ENCODE results near the gene MFAP1.

The MFAP1 gene

DNA sequence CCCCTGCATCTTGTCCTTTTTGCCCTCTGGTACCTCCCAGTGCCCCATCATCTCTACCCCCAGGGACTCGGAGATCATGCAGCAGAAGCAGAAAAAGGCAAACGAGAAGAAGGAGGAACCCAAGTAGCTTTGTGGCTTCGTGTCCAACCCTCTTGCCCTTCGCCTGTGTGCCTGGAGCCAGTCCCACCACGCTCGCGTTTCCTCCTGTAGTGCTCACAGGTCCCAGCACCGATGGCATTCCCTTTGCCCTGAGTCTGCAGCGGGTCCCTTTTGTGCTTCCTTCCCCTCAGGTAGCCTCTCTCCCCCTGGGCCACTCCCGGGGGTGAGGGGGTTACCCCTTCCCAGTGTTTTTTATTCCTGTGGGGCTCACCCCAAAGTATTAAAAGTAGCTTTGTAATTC, 30.8 kb downstream of the MFAP1 start:
- peaks cover 31% of the 10 kb centered on the region for H3K4me1 ChIP-seq (ENCODE audit: insufficient read depth, low read length)
- peaks cover 44% of the 10 kb centered on the region for H3K36me3 ChIP-seq (ENCODE audit: insufficient read depth, low read length)
- H3K9me3 ChIP-seq (ENCODE audit: low read length) = no peaks in the 10 kb centered on the region
- H3K27ac ChIP-seq (ENCODE audit: low read depth, low read length) = peak overlapping the region; percentile 100
- H3K4me3 ChIP-seq (ENCODE audit: low read depth in 1 of 2, low read length in 2 of 2) = peak overlapping the region; percentile 97 to 100
- peak overlapping the region; percentile 96 for H3K9ac ChIP-seq (ENCODE audit: low read length)
- no peaks in the 10 kb centered on the region for H3K27me3 ChIP-seq (ENCODE audit: control insufficient read depth in 1 of 2, insufficient read depth in 2 of 2, low read length in 2 of 2)

DNA sequence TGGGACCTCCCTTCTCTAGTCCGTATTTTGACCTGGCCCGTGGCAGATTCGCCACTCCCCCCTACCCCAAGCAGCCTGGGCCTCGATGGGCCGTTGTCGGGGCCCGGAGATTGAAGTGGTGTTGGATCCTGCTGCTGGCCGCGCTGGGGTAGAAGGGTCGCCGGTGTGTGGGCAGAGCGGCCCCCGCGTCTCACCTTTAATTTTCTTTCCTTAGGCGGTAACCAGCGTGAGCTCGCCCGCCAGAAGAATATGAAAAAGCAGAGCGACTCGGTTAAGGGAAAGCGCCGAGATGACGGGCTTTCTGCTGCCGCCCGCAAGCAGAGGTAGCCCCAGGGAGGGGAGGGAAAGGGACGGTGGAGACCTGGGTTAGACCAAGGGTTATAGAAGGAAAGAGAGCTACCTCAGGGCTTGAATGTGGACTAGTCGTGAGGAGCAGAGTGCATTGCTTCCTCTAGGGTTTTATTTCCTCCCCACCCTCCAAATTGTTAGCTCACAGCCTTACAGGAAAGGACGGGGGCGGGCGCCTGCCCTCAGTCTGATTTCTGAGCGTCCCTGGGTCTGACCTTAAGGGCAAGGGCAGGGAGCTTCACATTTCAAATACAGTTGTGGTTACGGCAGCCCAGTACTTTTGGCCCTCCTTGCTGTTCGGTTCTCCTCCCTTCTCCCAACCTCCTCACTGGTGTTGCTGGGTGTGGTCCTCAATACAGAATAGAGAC, 31.6 kb downstream of the MFAP1 start:
- Histone ChIP-seq H3K9ac (ENCODE audit: low read length) (peak overlapping the region; percentile 96), H3K36me3 (ENCODE audit: insufficient read depth, low read length) (peaks cover 42% of the 10 kb centered on the region), H3K4me1 (ENCODE audit: insufficient read depth, low read length) (peaks cover 31% of the 10 kb centered on the region), H3K4me3 (ENCODE audit: low read depth in 1 of 2, low read length in 2 of 2) (peak overlapping the region; percentile 97 to 100), H3K27me3 (ENCODE audit: control insufficient read depth in 1 of 2, insufficient read depth in 2 of 2, low read length in 2 of 2) (no peaks in the 10 kb centered on the region), H3K9me3 (ENCODE audit: low read length) (no peaks in the 10 kb centered on the region), H3K27ac (ENCODE audit: low read depth, low read length) (peak overlapping the region; percentile 100)

DNA sequence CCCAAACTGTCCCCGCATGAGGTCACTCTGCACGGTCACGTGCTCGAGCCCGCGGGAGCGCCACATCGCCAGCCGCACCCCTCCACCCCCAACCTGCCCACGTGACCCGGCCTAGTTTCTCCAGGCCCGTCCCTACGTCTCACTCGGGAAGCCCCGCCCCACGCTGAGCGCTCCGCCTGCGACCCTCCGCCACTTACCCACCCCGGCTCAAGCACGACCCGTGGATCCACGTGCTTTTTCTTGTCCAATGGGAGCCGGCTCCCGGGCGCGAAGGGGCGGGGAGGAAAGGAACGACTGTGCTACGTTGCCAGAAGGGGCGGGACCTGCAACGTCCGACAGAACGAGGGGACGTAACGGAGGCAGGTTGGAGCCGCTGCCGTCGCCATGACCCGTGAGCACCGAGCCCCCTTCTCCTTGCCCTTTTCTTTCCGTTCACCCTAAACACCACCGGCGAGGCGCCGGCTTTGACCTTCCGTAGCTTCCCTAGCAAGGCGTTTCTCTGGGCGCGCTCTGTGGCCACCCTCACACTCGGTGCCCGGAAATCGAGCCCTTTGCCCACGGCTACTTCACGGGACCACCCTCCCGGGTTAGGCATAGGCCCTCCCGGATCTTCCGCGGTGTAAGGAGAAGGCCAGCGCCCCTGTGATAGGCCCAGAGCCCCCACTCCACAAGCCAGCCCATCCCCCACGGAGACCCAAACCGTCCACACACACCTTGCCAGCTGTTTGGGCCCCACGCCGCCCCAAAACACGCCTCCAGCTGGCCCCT, 32.3 kb downstream of the MFAP1 start, which contains the start of gene SERF2:
SERF2 (plus strand) TSS at position 328 of the 768 bp plus-strand sequence; CDS start at position 385, 57 bp downstream.
- H3K27ac ChIP-seq (ENCODE audit: low read depth, low read length) = peak within 1 kb of the TSS; percentile 100
- H3K27me3 ChIP-seq (ENCODE audit: control insufficient read depth in 1 of 2, insufficient read depth in 2 of 2, low read length in 2 of 2) = no peaks in the 10 kb centered on the region
- peaks cover 41% of the 10 kb centered on the region for H3K36me3 ChIP-seq (ENCODE audit: insufficient read depth, low read length)
- peak within 1 kb of the TSS; percentile 97 to 100 for H3K4me3 ChIP-seq (ENCODE audit: low read depth in 1 of 2, low read length in 2 of 2)
- peaks cover 31% of the 10 kb centered on the region for H3K4me1 ChIP-seq (ENCODE audit: insufficient read depth, low read length)
- peak within 1 kb of the TSS; percentile 96 for H3K9ac ChIP-seq (ENCODE audit: low read length)
- H3K9me3 ChIP-seq (ENCODE audit: low read length) = no peaks in the 10 kb centered on the region

DNA sequence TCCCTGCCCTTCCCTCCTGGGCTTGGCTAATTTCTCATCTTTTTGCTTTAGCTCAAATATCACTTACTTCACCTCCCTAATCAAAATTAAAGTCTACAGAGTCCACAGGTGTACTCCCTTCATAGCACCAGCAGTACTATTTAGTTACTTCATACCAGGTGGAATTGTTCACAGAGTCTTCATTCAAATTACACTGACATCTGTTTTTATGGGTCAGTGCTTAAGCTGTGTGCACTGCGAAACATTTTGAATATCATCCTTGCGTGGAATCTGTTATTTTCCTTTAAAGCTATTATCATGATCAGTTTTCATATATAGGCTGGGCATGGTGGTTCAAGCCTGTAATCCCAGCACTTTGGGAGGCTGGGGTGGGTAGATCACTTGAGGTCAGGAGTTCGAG, 35.1 kb downstream of the MFAP1 start:
- no peaks in the 10 kb centered on the region for H3K27me3 ChIP-seq (ENCODE audit: control insufficient read depth in 1 of 2, insufficient read depth in 2 of 2, low read length in 2 of 2)
- H3K27ac ChIP-seq (ENCODE audit: low read depth, low read length) = no peak overlapping the region
- no peak overlapping the region for H3K4me3 ChIP-seq (ENCODE audit: low read depth in 1 of 2, low read length in 2 of 2)
- H3K9me3 ChIP-seq (ENCODE audit: low read length) = no peaks in the 10 kb centered on the region
- H3K9ac ChIP-seq (ENCODE audit: low read length) = no peak overlapping the region
- peaks cover 14% of the 10 kb centered on the region for H3K36me3 ChIP-seq (ENCODE audit: insufficient read depth, low read length)
- H3K4me1 ChIP-seq (ENCODE audit: insufficient read depth, low read length) = peaks cover 14% of the 10 kb centered on the region

DNA sequence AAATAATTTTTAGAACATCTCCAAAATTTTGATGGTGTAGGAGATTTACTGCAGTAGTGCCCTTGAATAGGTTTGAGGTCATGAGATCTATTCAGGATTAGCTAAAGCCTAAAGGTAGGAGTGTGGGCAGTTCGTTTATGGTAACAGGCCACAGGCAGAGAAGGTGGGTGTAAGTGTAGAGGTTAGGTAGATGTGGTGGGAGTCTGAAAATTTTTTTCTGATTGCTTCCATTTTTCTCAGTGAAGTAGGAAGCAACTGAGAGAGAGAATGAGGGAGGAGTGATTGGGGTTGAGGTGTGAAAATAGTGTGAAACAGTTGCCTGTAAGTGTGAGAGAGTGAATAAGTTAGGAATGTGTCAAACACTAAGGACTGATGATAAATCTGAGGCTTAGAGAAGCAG, 45.5 kb downstream of the MFAP1 start:
- Histone ChIP-seq H3K4me3 (ENCODE audit: low read depth in 1 of 2, low read length in 2 of 2) (no peak overlapping the region), H3K27me3 (ENCODE audit: control insufficient read depth in 1 of 2, insufficient read depth in 2 of 2, low read length in 2 of 2) (no peaks in the 10 kb centered on the region), H3K27ac (ENCODE audit: low read depth, low read length) (no peak overlapping the region), H3K36me3 (ENCODE audit: insufficient read depth, low read length) (no peaks in the 10 kb centered on the region), H3K4me1 (ENCODE audit: insufficient read depth, low read length) (peaks cover 7% of the 10 kb centered on the region), H3K9ac (ENCODE audit: low read length) (no peak overlapping the region), H3K9me3 (ENCODE audit: low read length) (no peaks in the 10 kb centered on the region)

DNA sequence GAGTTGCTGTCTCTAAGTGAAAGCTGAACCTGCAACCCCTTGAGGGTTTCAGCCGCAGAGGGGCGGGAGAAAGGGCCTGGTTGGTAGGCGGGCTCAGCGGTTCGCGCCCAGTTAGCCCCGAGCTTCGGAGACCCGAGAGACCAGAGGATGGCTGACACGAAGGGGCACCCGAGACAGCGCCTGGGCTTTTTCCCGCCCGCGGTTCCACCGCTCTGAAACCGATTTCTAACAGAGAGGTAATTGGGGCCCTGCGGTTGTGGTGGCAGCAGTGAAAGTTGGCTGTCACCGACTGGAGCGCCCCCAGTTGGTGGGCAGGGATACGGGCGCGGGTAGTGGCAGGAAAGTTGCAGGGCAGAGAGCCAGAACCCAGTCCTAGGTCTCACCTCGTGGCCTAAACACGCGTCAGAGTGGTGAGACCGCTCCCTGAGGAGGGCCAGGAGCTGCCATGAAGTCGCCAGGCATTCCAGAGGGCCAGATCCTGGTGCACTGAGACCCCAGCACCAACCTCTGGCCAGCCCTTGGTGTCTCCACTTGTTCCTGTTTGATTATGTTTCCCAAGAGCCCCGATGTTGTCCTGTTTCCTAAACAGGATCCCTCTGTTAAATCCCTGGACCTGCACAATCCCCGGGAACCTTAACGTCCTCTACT, 47.1 kb downstream of the MFAP1 start:
- no peaks in the 10 kb centered on the region for H3K27me3 ChIP-seq (ENCODE audit: control insufficient read depth in 1 of 2, insufficient read depth in 2 of 2, low read length in 2 of 2)
- H3K9me3 ChIP-seq (ENCODE audit: low read length) = no peaks in the 10 kb centered on the region
- H3K36me3 ChIP-seq (ENCODE audit: insufficient read depth, low read length) = peaks cover 8% of the 10 kb centered on the region
- H3K4me1 ChIP-seq (ENCODE audit: insufficient read depth, low read length) = peaks cover 7% of the 10 kb centered on the region
- peak overlapping the region; percentile 81 for H3K27ac ChIP-seq (ENCODE audit: low read depth, low read length)
- peak overlapping the region; percentile 60 to 69 for H3K4me3 ChIP-seq (ENCODE audit: low read depth in 1 of 2, low read length in 2 of 2)
- H3K9ac ChIP-seq (ENCODE audit: low read length) = peak overlapping the region; percentile 67

DNA sequence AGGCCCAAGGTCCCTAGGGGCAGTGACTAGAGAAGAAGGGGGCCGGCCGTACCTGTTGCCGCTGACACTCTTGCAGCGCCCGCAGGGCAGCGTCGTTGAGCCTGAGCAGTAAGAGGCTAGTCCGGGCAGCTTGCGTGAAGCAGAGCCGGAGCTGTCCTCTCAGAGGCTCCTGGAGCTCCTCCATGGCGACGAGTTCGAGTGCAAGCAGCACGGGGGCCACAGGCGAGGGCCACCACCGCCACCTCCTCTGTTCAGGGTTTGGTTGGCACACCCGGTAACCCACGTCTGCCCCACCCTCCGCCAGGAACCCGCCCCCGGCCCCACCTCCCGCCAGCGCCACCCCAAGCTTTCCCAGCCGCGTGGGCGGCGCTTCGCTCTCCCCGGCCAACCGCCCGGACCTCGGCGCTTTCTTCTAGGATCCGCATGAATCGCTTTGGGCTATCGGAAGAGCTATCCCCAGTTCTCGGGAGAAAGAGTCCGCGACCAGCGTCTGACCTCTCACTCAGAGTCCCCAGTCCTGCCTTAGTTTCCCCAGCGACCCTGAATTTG, 47.7 kb downstream of the MFAP1 start, which contains the start of gene ELL3:
ELL3 (minus strand) TSS at position 249 of the 549 bp plus-strand sequence; CDS start at position 184, 65 bp downstream.
- H3K9me3 ChIP-seq (ENCODE audit: low read length) = no peaks in the 10 kb centered on the region
- H3K27me3 ChIP-seq (ENCODE audit: control insufficient read depth in 1 of 2, insufficient read depth in 2 of 2, low read length in 2 of 2) = no peaks in the 10 kb centered on the region
- peak within 1 kb of the TSS; percentile 60 to 69 for H3K4me3 ChIP-seq (ENCODE audit: low read depth in 1 of 2, low read length in 2 of 2)
- H3K27ac ChIP-seq (ENCODE audit: low read depth, low read length) = peak within 1 kb of the TSS; percentile 81
- peaks cover 7% of the 10 kb centered on the region for H3K4me1 ChIP-seq (ENCODE audit: insufficient read depth, low read length)
- H3K36me3 ChIP-seq (ENCODE audit: insufficient read depth, low read length) = peaks cover 14% of the 10 kb centered on the region
- peak within 1 kb of the TSS; percentile 67 for H3K9ac ChIP-seq (ENCODE audit: low read length)

DNA sequence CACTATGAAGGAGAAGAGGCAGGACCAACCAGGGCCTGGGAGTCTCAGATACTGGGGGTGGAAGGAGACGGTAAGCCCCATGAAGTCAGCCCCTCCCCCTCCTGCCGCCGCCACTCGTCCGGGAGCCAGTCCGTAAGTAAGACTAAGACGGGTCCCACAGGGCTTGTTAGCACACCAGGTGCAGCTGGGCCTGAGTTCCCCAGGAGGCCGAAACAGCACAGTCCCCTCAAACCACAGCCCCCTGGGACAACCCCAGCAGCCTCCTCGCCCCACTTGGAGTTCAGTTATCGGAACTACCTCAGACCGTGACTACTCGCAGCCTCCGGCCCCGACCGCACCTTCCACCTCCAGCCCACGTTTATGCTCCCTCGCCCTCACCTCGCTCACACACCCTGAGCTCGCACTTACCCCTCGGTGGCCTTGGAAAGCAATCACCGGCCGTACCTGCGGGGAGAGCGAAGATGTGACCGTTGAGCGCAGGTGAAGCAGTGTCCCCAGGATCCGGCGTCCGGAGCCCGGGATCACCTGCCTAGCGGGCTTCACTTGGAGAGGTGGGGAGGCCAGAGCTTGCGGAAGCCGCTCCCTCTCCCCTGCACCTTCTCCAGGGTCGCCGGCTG, 48.3 kb downstream of the MFAP1 start:
- peak overlapping the region; percentile 21 for H3K9ac ChIP-seq (ENCODE audit: low read length)
- H3K27me3 ChIP-seq (ENCODE audit: control insufficient read depth in 1 of 2, insufficient read depth in 2 of 2, low read length in 2 of 2) = no peaks in the 10 kb centered on the region
- peaks cover 7% of the 10 kb centered on the region for H3K4me1 ChIP-seq (ENCODE audit: insufficient read depth, low read length)
- peaks cover 20% of the 10 kb centered on the region for H3K36me3 ChIP-seq (ENCODE audit: insufficient read depth, low read length)
- no peaks in the 10 kb centered on the region for H3K9me3 ChIP-seq (ENCODE audit: low read length)
- H3K27ac ChIP-seq (ENCODE audit: low read depth, low read length) = peak overlapping the region; percentile 81
- H3K4me3 ChIP-seq (ENCODE audit: low read depth in 1 of 2, low read length in 2 of 2) = peak overlapping the region; percentile 60 to 69

DNA sequence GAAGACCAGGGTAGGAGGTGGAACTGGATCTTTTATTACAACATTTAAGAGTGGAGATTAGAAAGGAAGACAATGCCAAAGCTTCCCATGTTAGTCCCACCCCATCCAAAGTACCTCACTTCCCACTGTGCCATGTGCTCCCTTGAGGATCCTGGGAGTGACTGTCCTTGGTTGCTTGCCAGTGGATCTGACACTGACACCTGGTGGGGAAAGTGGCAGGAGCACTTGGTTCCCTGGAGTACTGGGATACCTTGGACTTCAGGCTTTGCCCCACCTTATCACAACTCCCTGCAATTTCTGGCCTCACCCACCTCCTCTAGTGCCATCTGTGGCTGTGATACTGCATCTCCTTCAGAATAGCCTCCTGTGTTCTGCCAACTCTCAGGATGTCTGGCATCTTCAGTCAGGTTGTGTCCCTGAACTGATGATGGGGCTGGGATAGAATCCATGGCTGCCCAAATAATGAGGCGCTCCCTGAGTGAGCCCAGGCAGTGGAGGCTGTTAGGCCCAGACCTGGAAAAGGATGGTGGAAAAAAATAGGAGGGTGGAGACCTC, 49.0 kb downstream of the MFAP1 start:
- H3K27me3 ChIP-seq (ENCODE audit: control insufficient read depth in 1 of 2, insufficient read depth in 2 of 2, low read length in 2 of 2) = no peaks in the 10 kb centered on the region
- H3K36me3 ChIP-seq (ENCODE audit: insufficient read depth, low read length) = peaks cover 25% of the 10 kb centered on the region
- peak overlapping the region; percentile 81 for H3K27ac ChIP-seq (ENCODE audit: low read depth, low read length)
- H3K4me3 ChIP-seq (ENCODE audit: low read depth in 1 of 2, low read length in 2 of 2) = no peak overlapping the region
- H3K4me1 ChIP-seq (ENCODE audit: insufficient read depth, low read length) = peaks cover 7% of the 10 kb centered on the region
- no peak overlapping the region for H3K9ac ChIP-seq (ENCODE audit: low read length)
- no peaks in the 10 kb centered on the region for H3K9me3 ChIP-seq (ENCODE audit: low read length)

DNA sequence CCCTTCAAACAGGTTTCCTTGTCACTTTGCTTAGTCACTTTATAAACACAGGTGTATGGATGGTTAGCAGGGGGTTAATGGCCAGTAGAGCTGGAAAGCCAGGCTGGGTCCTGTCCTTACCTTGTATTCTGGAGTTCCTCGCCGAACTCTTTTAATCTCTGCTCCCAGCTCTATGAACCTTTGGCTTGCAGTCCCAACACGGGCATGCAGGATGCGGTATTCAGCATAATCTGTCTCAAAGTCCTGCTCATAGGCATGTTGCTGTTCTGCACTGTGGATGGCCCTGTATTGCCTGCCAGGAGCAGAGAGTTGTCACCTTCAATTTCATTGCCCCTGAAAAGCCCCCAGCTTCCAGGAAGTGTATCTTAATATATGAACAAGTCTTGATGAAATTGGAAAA, 50.4 kb downstream of the MFAP1 start:
- Histone ChIP-seq H3K27ac (ENCODE audit: low read depth, low read length) (no peak overlapping the region), H3K9ac (ENCODE audit: low read length) (no peak overlapping the region), H3K36me3 (ENCODE audit: insufficient read depth, low read length) (peaks cover 38% of the 10 kb centered on the region)

More for the DNA sequence above, 50.4 kb downstream of the MFAP1 start:
- H3K4me3 ChIP-seq (ENCODE audit: low read depth in 1 of 2, low read length in 2 of 2) = no peak overlapping the region
- H3K4me1 ChIP-seq (ENCODE audit: insufficient read depth, low read length) = peaks cover 7% of the 10 kb centered on the region
- no peaks in the 10 kb centered on the region for H3K27me3 ChIP-seq (ENCODE audit: control insufficient read depth in 1 of 2, insufficient read depth in 2 of 2, low read length in 2 of 2)
- H3K9me3 ChIP-seq (ENCODE audit: low read length) = no peaks in the 10 kb centered on the region

Measured in muscle layer of colon (tissue), 2 donors.